Bone marrow (tissue), 2 donors: ENCODE results near the gene PPIA.

Source experiments
- DNase-seq, 2 donors: peaks; one replicate each; lab custom pipeline; 2025; lab: John Stamatoyannopoulos, UW

PPIA gene

GRCh38 chr7:44796504-44797328 lies at the start of gene PPIA:
TSS of gene PPIA (plus strand) at chr7:44796681. CDS start at chr7:44796725, 44 bp downstream.
- peak; percentile 87 to 89 for DNase-seq

- DNase-seq, result peak; percentile 64 to 94
Measured at GRCh38 chr7:44748045-44748947, 48.2 kb upstream of the PPIA start, which contains the start of gene ZMIZ2. TSS of gene ZMIZ2 (plus strand) at chr7:44748847. CDS start at chr7:44756250, 7,403 bp downstream.

- DNase-seq, result no peak
Measured at GRCh38 chr7:44748948-44749731, 47.3 kb upstream of the PPIA start.

- DNase-seq, result no peak
Measured at GRCh38 chr7:44749992-44750391, 46.5 kb upstream of the PPIA start.

- no peak for DNase-seq
Measured at GRCh38 chr7:44750424-44750823, 46.1 kb upstream of the PPIA start.

- DNase-seq, result peak in 1 of 2 donors; percentile 7
Measured at GRCh38 chr7:44750921-44751571, 45.4 kb upstream of the PPIA start.

- no peak for DNase-seq
Measured at GRCh38 chr7:44752822-44753221, 43.7 kb upstream of the PPIA start.

- no peak for DNase-seq
Measured at GRCh38 chr7:44754802-44755697, 41.4 kb upstream of the PPIA start.

- no peak for DNase-seq
Measured at GRCh38 chr7:44755698-44756627, 40.5 kb upstream of the PPIA start.

GRCh38 chr7:44756904-44757303 lies 39.6 kb upstream of the PPIA start:
- DNase-seq, result no peak

GRCh38 chr7:44757311-44757710 lies 39.2 kb upstream of the PPIA start:
- no peak for DNase-seq

- no peak for DNase-seq
Measured at GRCh38 chr7:44757739-44758138, 38.7 kb upstream of the PPIA start.

GRCh38 chr7:44759246-44759645 lies 37.2 kb upstream of the PPIA start:
- DNase-seq, result no peak

- no peak for DNase-seq
Measured at GRCh38 chr7:44760034-44760580, 36.4 kb upstream of the PPIA start.

- no peak for DNase-seq
Measured at GRCh38 chr7:44761207-44762161, 35.0 kb upstream of the PPIA start.

- no peak for DNase-seq
Measured at GRCh38 chr7:44762300-44762699, 34.2 kb upstream of the PPIA start.

- no peak for DNase-seq
Measured at GRCh38 chr7:44762726-44763522, 33.6 kb upstream of the PPIA start.
